COLO668 (cell line): ENCODE data around the gene KRTAP4-3.
"Not testable (repeated sequence)": the region's sequence is repeated elsewhere in the genome, so short reads cannot be mapped to it uniquely, and the experiment has no call there.

ENCODE experiments used
- DNase-seq: peaks from one replicate; lab custom pipeline; 2025; ENCODE audit not compliant: unreplicated experiment; lab: John Stamatoyannopoulos, UW

KRTAP4-3 gene

GRCh38 chr17:41168121-41168520 lies at the start of gene KRTAP4-3:
Gene KRTAP4-3 (minus strand): TSS chr17:41168221. CDS start chr17:41168172, 49 bp downstream.
- no peak for DNase-seq

GRCh38 chr17:41215681-41216080 lies 47.7 kb upstream of the KRTAP4-3 start:
- no peak for DNase-seq

GRCh38 chr17:41212524-41213169 lies 44.6 kb upstream of the KRTAP4-3 start:
- peak; percentile 73 for DNase-seq

- peak; percentile 65 for DNase-seq
These were observed 43.9 kb upstream of the KRTAP4-3 start for GRCh38 chr17:41211845-41212466.

GRCh38 chr17:41199421-41200078 lies 31.5 kb upstream of the KRTAP4-3 start:
- DNase-seq: no peak

GRCh38 chr17:41196068-41196467 lies 28.0 kb upstream of the KRTAP4-3 start:
- DNase-seq: no peak

GRCh38 chr17:41190328-41190727 lies 22.3 kb upstream of the KRTAP4-3 start:
- DNase-seq: no peak

GRCh38 chr17:41189837-41190318 lies 21.9 kb upstream of the KRTAP4-3 start, which contains the start of gene KRTAP9-1:
Gene KRTAP9-1 (plus strand): TSS chr17:41189887. CDS start chr17:41189887, 0 bp downstream.
- peak; percentile 12 for DNase-seq

GRCh38 chr17:41186872-41187271 lies 18.9 kb upstream of the KRTAP4-3 start:
- DNase-seq: no peak

- no peak for DNase-seq
These were observed 17.0 kb upstream of the KRTAP4-3 start for GRCh38 chr17:41185001-41185400.

GRCh38 chr17:41184480-41184961 lies 16.5 kb upstream of the KRTAP4-3 start, which contains the start of gene KRTAP4-1:
Gene KRTAP4-1 (minus strand): TSS chr17:41184911. CDS start chr17:41184854, 57 bp downstream.
- peak; percentile 15 for DNase-seq

- no peak for DNase-seq
These were observed 11.0 kb upstream of the KRTAP4-3 start for GRCh38 chr17:41178843-41179616.

GRCh38 chr17:41178341-41178740 lies 10.3 kb upstream of the KRTAP4-3 start:
- no peak for DNase-seq

- no peak for DNase-seq
These were observed 9.8 kb upstream of the KRTAP4-3 start, which contains the start of gene KRTAP4-2 for GRCh38 chr17:41177727-41178271. Gene KRTAP4-2 (minus strand): TSS chr17:41178221. CDS start chr17:41178164, 57 bp downstream.

- DNase-seq: no peak
These were observed 8.8 kb upstream of the KRTAP4-3 start for GRCh38 chr17:41176744-41177387.

GRCh38 chr17:41171886-41172285 lies 3.9 kb upstream of the KRTAP4-3 start:
- no peak for DNase-seq

- peak; percentile 17 for DNase-seq
These were observed 460 bp downstream of the KRTAP4-3 start for GRCh38 chr17:41167561-41167960.

GRCh38 chr17:41163828-41164227 lies 4.2 kb downstream of the KRTAP4-3 start:
- no peak for DNase-seq

GRCh38 chr17:41160648-41161047 lies 7.4 kb downstream of the KRTAP4-3 start, which contains the start of gene KRTAP4-4:
Gene KRTAP4-4 (minus strand): TSS chr17:41160748. CDS start chr17:41160691, 57 bp downstream.
- no peak for DNase-seq

- not testable (repeated sequence) for DNase-seq
These were observed 7.8 kb downstream of the KRTAP4-3 start for GRCh38 chr17:41160190-41160589.
